HepG2 (cell line): ENCODE measurements around the gene SURF1. TPM values are rescaled to one million over a fixed set of nuclear protein-coding genes. Genes with fewer than 3 reads are reported as not detected.
A peak's percentile ranks its signal among the peaks of the same experiment; 100 is the strongest.

Source experiments
- ARHGAP35 ChIP-seq: sonication (generic); formaldehyde crosslinking; IDR thresholded peaks from 2 replicates; pipeline ENCODE4 v1.9.0; 2022; ENCODE audit warnings: mild to moderate bottlenecking, inconsistent platforms, moderate library complexity, missing genetic modification reagents, borderline replicate concordance
- BCL6 ChIP-seq: IDR thresholded peaks from 2 replicates; pipeline ENCODE4 v1.6.1; 2016; ENCODE audit warnings: missing genetic modification reagents, missing compliant biosample characterization
- RNF2 ChIP-seq: fragments of 450-650 bp; conservative IDR thresholded peaks from 2 replicates; pipeline ENCODE4 v1.6.1; 2016; ENCODE audit warnings: low read depth
- SALL1 ChIP-seq: sonication (generic); formaldehyde crosslinking; IDR thresholded peaks from 2 replicates; pipeline ENCODE4 v1.8.0; 2022; ENCODE audit warnings: mild to moderate bottlenecking, missing genetic modification reagents
- SCMH1 ChIP-seq: sonication (generic); formaldehyde crosslinking; IDR thresholded peaks from 2 replicates; pipeline ENCODE4 v1.9.0; 2021; ENCODE audit warnings: missing genetic modification reagents, mild to moderate bottlenecking, borderline replicate concordance
- SUZ12 ChIP-seq: fragments of 150-350 bp; IDR thresholded peaks from 2 replicates; pipeline ENCODE4 v1.6.1; 2014; ENCODE audit warnings: low read depth, low read length
- ZFP1 ChIP-seq: IDR thresholded peaks from 2 replicates; pipeline ENCODE4 v1.6.1; 2016
- ZFX ChIP-seq: sonication (generic); formaldehyde crosslinking; IDR thresholded peaks from 2 replicates; pipeline ENCODE4 v1.4.0; 2020; ENCODE audit warnings: mild to moderate bottlenecking, low read depth, missing genetic modification reagents, moderate library complexity
- ZNF263 ChIP-seq: sonication (generic); formaldehyde crosslinking; IDR thresholded peaks from 2 replicates; pipeline ENCODE4 v1.4.0; 2020; ENCODE audit warnings: missing genetic modification reagents
- ZNF3 ChIP-seq: IDR thresholded peaks from 2 replicates; pipeline ENCODE4 v1.7.0; 2017; ENCODE audit warnings: inconsistent platforms
- ZNF34 ChIP-seq: sonication (generic); formaldehyde crosslinking; IDR thresholded peaks from 2 replicates; pipeline ENCODE4 v1.4.0; 2020; ENCODE audit warnings: mild to moderate bottlenecking, missing genetic modification reagents, borderline replicate concordance
- ZNF510 ChIP-seq: sonication (generic); formaldehyde crosslinking; IDR thresholded peaks from 2 replicates; pipeline ENCODE4 v1.4.0; 2020; ENCODE audit warnings: low read depth, mild to moderate bottlenecking, missing genetic modification reagents
- polyA plus RNA-seq, 8 experiments: library from polyadenylated mRNA; depleted of rRNA in 3 of 8; stranded (reverse) in 7 of 8; unstranded in 1 of 8; fragments of >200 nt; fragmentation: Illumina TruSeq in 4 of 8; extraction: Trizol in 4 of 8; gene quantifications; 2 replicates each; pipeline versions ENCODE4 v1.2.1 to v1.2.3, GENCODE V29; 2011 to 2016; ENCODE audit warnings: low read depth in 4 of 8, missing spikeins in 1 of 8, mixed read lengths in 1 of 8; ENCODE audit not compliant: insufficient read depth in 1 of 8
- total RNA-seq, 5 experiments: library from RNA; depleted of rRNA; stranded (reverse); fragments of >200 nt; fragmentation: Illumina TruSeq; extraction: Trizol; gene quantifications; 2 replicates each; pipeline ENCODE4 v1.2.3, GENCODE V29; 2016; ENCODE audit warnings: low read depth in 1 of 5
- TF ChIP-seq, protein P1 (sequence below): IDR thresholded peaks from 2 replicates; pipeline ENCODE4 v1.4.0; 2020; ENCODE audit warnings: mild to moderate bottlenecking, missing genetic modification reagents
- TF ChIP-seq, protein P2 (sequence below): sonication (generic); formaldehyde crosslinking; IDR thresholded peaks from 2 replicates; pipeline ENCODE4 v1.5.1; 2020; ENCODE audit warnings: missing genetic modification reagents, mild to moderate bottlenecking, borderline replicate concordance
- TF ChIP-seq, protein P3 (sequence below): conservative IDR thresholded peaks from 2 replicates; pipeline ENCODE4 v1.6.1; 2018; ENCODE audit warnings: missing genetic modification reagents

Gene SURF1
- total and polyA plus RNA-seq, 2 of the 13 experiments (the other 11 are each of a cell fraction or from before 2014, with no cell fraction given): 17.8 to 40.7 TPM

DNA sequence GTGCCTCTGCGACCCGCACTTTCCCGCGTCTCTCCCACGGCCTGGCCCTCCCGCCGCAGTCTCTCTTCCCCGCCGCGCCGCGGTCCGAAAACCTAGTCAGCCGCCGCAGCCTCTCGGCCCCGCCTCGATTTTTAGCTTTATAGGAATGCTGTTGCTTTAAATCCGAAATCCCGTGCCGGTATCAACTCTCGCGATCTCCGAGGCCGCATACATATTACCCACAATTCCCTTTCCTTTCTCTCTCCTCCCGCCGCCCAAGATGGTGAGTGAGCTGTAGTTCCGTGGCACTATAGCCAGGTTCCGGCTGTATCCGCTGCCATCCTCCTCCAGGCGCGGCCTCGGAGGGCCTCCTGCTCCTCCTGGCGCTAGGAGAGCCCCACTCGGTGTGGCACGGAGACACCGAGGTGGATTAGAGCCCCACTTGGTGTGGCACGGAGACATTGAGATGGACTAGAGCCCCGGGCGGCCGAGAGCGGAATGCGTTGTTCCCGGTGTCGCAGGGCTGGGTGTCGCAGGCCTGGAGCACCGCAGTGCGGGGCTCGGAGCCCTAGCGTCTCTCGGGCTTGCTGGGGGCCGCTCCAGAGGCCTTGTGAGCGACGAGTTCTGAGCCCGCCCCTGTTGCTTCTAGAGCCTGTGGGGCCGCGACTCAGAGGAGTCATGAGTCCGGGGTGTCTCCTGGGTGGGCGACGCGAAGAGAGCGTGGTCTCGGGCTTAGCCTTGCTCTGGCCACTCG is 8.1 kb downstream of the SURF1 start, which contains the start of the genes MED22 and RPL7A (continued):
- TF ChIP-seq ZNF34: no peak
- no peak for TF ChIP-seq SCMH1 (CRISPR knock-in tag)
- no peak for TF ChIP-seq RNF2
- TF ChIP-seq BCL6 (CRISPR knock-in tag): peak; percentile 52; the same call in 1 of the 2 replicates
- TF ChIP-seq ARHGAP35 (CRISPR knock-in tag): no peak; the same call in 1 of the 2 replicates
- TF ChIP-seq SALL1: peak; percentile 91
- TF ChIP-seq, protein P1, sequence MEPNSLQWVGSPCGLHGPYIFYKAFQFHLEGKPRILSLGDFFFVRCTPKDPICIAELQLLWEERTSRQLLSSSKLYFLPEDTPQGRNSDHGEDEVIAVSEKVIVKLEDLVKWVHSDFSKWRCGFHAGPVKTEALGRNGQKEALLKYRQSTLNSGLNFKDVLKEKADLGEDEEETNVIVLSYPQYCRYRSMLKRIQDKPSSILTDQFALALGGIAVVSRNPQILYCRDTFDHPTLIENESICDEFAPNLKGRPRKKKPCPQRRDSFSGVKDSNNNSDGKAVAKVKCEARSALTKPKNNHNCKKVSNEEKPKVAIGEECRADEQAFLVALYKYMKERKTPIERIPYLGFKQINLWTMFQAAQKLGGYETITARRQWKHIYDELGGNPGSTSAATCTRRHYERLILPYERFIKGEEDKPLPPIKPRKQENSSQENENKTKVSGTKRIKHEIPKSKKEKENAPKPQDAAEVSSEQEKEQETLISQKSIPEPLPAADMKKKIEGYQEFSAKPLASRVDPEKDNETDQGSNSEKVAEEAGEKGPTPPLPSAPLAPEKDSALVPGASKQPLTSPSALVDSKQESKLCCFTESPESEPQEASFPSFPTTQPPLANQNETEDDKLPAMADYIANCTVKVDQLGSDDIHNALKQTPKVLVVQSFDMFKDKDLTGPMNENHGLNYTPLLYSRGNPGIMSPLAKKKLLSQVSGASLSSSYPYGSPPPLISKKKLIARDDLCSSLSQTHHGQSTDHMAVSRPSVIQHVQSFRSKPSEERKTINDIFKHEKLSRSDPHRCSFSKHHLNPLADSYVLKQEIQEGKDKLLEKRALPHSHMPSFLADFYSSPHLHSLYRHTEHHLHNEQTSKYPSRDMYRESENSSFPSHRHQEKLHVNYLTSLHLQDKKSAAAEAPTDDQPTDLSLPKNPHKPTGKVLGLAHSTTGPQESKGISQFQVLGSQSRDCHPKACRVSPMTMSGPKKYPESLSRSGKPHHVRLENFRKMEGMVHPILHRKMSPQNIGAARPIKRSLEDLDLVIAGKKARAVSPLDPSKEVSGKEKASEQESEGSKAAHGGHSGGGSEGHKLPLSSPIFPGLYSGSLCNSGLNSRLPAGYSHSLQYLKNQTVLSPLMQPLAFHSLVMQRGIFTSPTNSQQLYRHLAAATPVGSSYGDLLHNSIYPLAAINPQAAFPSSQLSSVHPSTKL (CRISPR knock-in tag): no peak
- no peak for TF ChIP-seq ZFP1
- TF ChIP-seq ZFX (CRISPR knock-in tag): peak; percentile 83
- TF ChIP-seq SUZ12: peak; percentile 28; the same call in 1 of the 2 replicates
- TF ChIP-seq ZNF263 (CRISPR knock-in tag): 0 out of 2 replicates have a peak, but pooled peaks have one; percentile 46
- TF ChIP-seq ZNF510: 0 out of 2 replicates have a peak, but pooled peaks have one; percentile 37
- TF ChIP-seq, protein P2, sequence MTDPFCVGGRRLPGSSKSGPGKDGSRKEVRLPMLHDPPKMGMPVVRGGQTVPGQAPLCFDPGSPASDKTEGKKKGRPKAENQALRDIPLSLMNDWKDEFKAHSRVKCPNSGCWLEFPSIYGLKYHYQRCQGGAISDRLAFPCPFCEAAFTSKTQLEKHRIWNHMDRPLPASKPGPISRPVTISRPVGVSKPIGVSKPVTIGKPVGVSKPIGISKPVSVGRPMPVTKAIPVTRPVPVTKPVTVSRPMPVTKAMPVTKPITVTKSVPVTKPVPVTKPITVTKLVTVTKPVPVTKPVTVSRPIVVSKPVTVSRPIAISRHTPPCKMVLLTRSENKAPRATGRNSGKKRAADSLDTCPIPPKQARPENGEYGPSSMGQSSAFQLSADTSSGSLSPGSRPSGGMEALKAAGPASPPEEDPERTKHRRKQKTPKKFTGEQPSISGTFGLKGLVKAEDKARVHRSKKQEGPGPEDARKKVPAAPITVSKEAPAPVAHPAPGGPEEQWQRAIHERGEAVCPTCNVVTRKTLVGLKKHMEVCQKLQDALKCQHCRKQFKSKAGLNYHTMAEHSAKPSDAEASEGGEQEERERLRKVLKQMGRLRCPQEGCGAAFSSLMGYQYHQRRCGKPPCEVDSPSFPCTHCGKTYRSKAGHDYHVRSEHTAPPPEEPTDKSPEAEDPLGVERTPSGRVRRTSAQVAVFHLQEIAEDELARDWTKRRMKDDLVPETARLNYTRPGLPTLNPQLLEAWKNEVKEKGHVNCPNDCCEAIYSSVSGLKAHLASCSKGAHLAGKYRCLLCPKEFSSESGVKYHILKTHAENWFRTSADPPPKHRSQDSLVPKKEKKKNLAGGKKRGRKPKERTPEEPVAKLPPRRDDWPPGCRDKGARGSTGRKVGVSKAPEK (CRISPR knock-in tag): no peak; the same call in 1 of the 2 replicates
- TF ChIP-seq, protein P3, sequence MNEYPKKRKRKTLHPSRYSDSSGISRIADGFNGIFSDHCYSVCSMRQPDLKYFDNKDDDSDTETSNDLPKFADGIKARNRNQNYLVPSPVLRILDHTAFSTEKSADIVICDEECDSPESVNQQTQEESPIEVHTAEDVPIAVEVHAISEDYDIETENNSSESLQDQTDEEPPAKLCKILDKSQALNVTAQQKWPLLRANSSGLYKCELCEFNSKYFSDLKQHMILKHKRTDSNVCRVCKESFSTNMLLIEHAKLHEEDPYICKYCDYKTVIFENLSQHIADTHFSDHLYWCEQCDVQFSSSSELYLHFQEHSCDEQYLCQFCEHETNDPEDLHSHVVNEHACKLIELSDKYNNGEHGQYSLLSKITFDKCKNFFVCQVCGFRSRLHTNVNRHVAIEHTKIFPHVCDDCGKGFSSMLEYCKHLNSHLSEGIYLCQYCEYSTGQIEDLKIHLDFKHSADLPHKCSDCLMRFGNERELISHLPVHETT (CRISPR knock-in tag): 0 out of 2 replicates have a peak, but pooled peaks have one; percentile 52
- no peak for TF ChIP-seq ZNF3 (CRISPR knock-in tag)
